ENCODE measurements around the gene GOPC. TPM values are rescaled to one million over a fixed set of nuclear protein-coding genes. Genes with fewer than 3 reads are reported as not detected.

Gene GOPC
- total and polyA plus RNA-seq, 2 of the 13 experiments (the other 11 are each of a cell fraction or from before 2014, with no cell fraction given) = 20.9 to 41.5 TPM

- peak; percentile 98 for TF ChIP-seq ARID2 (CRISPR knock-in tag; IDR thresholded peaks at IDR 0.05; ENCODE audit: borderline replicate concordance)
- no peak for TF ChIP-seq NR1H2 (CRISPR knock-in tag; IDR thresholded peaks at IDR 0.05; ENCODE audit: borderline replicate concordance, low read depth)
- TF ChIP-seq EP300 (IDR thresholded peaks at IDR 0.05; ENCODE audit: low read depth in 2 of 2, low read length in 2 of 2) = peak; percentile 4 to 75; a peak in 1 of 4 replicates
- TF ChIP-seq EP300 (CRISPR knock-in tag; IDR thresholded peaks at IDR 0.05; ENCODE audit: borderline replicate concordance) = peak; percentile 18; the same call in 1 of the 2 replicates
- peak; percentile 83 for TF ChIP-seq TEAD3 (CRISPR knock-in tag; optimal IDR thresholded peaks at IDR 0.05; ENCODE audit: borderline replicate concordance)
- no peak for TF ChIP-seq ZNF83 (CRISPR knock-in tag; IDR thresholded peaks at IDR 0.05; ENCODE audit: borderline replicate concordance)
- TF ChIP-seq HNF4A (CRISPR knock-in tag; IDR thresholded peaks at IDR 0.05) = peak; percentile 26; the same call in 1 of the 2 replicates
- TF ChIP-seq CEBPZ (IDR thresholded peaks at IDR 0.05; ENCODE audit: low read length) = no peak
- TF ChIP-seq ATAD3A (CRISPR knock-in tag; IDR thresholded peaks at IDR 0.05) = no peak; the same call in 1 of the 2 replicates
- 0 out of 2 replicates have a peak, but pooled peaks have one; percentile 61 for TF ChIP-seq ZNF44 (CRISPR knock-in tag; IDR thresholded peaks at IDR 0.05)
- TF ChIP-seq ELF4 (CRISPR knock-in tag; IDR thresholded peaks at IDR 0.05; ENCODE audit: borderline replicate concordance) = peak; percentile 66; the same call in 1 of the 2 replicates
- peak; percentile 86 for TF ChIP-seq TAF15 (IDR thresholded peaks at IDR 0.05; ENCODE audit: low read depth, low read length, poor library complexity, severe bottlenecking)
- TF ChIP-seq SMAD3 (CRISPR knock-in tag; IDR thresholded peaks at IDR 0.05) = peak; percentile 9
- TF ChIP-seq AHR (CRISPR knock-in tag; IDR thresholded peaks at IDR 0.05) = peak; percentile 34
- TF ChIP-seq HMGXB4 (CRISPR knock-in tag; IDR thresholded peaks at IDR 0.05; ENCODE audit: borderline replicate concordance in 1 of 2, low read depth in 1 of 2) = peak; percentile 90 to 99
- peak; percentile 73 for TF ChIP-seq TEAD2 (CRISPR knock-in tag; IDR thresholded peaks at IDR 0.05)
- peak; percentile 87 for TF ChIP-seq GATAD1 (CRISPR knock-in tag; IDR thresholded peaks at IDR 0.05)
- TF ChIP-seq ATRX (CRISPR knock-in tag; IDR thresholded peaks at IDR 0.05; ENCODE audit: borderline replicate concordance) = no peak
- peak; percentile 55 for TF ChIP-seq FOXO1 (CRISPR knock-in tag; IDR thresholded peaks at IDR 0.05)
- no peak for TF ChIP-seq GABPA (IDR thresholded peaks at IDR 0.05; ENCODE audit: low read depth, low read length)
- peak; percentile 55 for TF ChIP-seq GABPA (CRISPR knock-in tag; IDR thresholded peaks at IDR 0.05; ENCODE audit: low read depth)
- peak; percentile 42 for TF ChIP-seq ZBTB3 (CRISPR knock-in tag; IDR thresholded peaks at IDR 0.05; ENCODE audit: borderline replicate concordance, low read depth)
- TF ChIP-seq SKIL (CRISPR knock-in tag; IDR thresholded peaks at IDR 0.05; ENCODE audit: borderline replicate concordance) = peak; percentile 60; the same call in 1 of the 2 replicates
These were observed at the start of gene GOPC (continued) for GRCh38 chr6:117602151-117602898.
